HG03196 (cell line): ENCODE results near the gene KLF15.
A peak's percentile ranks its signal among the peaks of the same experiment; 100 is the strongest.

Source experiments
- ATAC-seq: cut with Tn5 transposase; IDR thresholded peaks from one replicate; pipeline ENCODE4 v1.9.1; 2021; ENCODE audit not compliant: unreplicated experiment

Gene KLF15

GRCh38 chr3:126389794-126390146, 32.6 kb upstream of the KLF15 start:
- no peak for ATAC-seq

DNA sequence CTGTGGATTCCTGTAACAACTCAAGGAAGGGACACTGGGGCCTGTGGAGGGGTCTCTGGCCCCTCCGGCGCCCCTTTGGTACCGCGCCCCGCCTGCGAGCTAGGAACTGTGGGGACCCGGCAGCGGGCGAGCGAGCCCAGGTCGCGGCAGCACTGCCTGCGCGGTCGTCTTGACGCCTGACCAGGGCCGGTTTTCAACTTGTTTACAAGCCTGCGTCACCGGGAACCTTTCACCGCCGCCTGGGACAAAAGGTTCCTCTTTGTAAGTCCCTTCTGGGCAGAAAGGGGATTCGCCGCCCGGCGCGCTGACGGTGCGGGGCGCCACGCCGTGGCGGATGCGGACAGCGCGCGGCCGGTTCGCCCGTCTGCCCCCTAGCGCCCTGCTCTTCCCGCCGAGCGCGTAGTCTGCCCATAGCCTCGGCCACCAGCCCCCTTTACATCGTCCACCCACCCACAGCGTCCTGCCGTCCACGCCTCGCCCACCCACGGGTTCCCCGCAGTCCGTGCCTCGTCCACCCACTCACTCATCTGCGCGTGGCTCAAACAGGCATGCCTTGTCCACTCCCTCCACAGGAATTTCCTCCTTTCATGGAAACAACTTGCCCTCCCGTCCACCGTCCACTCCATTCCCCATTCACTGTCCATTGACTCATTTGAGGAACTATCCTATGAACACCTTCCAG, 32.0 kb upstream of the KLF15 start:
- ATAC-seq, result peak; percentile 79

GRCh38 chr3:126381966-126382365, 24.8 kb upstream of the KLF15 start:
- ATAC-seq, result no peak

DNA sequence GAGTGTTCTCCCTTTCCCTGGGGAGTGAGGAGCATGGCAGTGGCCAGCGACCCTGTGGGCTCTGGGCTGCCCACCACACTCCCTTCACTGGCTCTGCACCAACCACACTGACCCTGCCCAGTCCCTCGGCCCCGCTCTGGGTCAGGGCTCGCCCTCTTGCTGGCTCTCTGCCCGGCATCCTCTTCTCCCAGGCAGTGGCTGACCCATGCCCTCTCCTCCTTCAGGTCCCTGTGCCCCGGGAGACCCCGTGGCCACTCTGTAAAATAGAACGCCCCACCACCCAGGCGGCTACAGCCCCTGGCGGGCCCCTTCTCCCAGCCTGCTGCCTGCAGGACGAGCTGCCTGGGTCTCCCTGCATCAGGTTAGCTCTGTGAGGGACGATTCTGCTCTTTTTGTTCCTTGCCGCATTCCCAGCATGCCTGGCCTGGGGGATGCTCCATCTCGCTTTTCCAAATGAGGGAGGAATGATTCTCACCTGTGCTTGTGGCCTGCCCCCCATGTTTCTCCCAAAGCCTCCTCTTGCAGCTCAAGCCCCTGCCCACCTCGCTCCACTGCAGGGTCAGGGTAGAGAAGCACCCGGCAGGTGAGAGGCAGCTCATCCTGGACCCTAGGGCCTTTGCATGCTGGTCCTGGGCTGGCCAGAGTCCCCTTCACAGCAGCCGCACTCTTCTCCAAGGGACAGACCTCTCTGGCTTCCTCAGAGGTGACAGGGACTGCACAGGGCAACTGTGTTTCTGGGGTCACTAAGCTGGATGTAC, 23.0 kb upstream of the KLF15 start:
- ATAC-seq, result no peak

GRCh38 chr3:126378341-126378751, 21.1 kb upstream of the KLF15 start:
- no peak for ATAC-seq

DNA sequence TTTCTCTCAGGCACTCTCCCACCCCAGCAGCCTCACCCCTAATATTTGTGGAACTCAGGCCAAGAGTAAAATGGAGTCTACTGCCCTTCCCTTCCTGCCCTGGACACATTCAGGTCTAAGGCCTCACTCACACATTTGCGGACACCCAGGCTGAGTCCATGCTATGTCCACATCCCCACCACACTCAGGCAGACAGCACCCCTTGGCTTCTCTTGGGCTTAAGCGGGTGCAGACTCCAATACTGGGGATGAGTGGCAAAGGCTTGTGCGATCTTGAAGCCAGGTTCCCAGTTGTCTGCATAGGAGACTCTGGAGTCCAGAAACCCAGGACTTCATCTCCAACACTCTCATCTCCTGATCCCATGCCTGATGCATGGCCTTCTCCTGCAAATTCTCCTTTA, 20.0 kb upstream of the KLF15 start:
- no peak for ATAC-seq

GRCh38 chr3:126376444-126376843, 19.2 kb upstream of the KLF15 start:
- ATAC-seq, result no peak

DNA sequence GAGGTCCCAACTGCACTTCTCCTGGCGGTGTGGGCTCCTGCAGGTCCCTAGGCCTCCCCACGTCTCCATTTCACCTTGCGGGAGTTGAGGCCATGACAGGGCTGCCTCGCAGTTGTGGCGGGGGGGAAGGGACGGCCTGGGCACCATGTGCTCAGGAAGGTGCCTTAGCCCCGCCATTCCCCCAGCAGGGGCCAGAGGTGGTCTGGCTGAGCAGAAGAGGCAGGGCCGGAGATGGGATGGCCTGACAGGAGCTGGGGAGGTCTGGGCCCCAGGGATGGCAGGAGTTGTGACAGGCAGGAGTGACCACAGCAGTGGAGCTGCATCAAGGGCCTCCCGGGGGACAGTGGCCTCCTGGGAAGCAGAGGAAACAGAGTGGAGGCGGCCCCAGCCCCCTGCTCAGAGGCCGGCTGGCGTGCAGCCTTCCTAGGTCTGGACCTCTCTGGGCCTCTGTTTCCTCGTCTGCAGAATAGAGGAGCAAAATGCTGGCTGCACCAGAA, 18.7 kb upstream of the KLF15 start:
- ATAC-seq, result no peak

- no peak for ATAC-seq
Observed at GRCh38 chr3:126373682-126374601, 16.7 kb upstream of the KLF15 start.

GRCh38 chr3:126373146-126373613, 16.0 kb upstream of the KLF15 start:
- ATAC-seq, result no peak

GRCh38 chr3:126372413-126373145, 15.4 kb upstream of the KLF15 start:
- no peak for ATAC-seq

DNA sequence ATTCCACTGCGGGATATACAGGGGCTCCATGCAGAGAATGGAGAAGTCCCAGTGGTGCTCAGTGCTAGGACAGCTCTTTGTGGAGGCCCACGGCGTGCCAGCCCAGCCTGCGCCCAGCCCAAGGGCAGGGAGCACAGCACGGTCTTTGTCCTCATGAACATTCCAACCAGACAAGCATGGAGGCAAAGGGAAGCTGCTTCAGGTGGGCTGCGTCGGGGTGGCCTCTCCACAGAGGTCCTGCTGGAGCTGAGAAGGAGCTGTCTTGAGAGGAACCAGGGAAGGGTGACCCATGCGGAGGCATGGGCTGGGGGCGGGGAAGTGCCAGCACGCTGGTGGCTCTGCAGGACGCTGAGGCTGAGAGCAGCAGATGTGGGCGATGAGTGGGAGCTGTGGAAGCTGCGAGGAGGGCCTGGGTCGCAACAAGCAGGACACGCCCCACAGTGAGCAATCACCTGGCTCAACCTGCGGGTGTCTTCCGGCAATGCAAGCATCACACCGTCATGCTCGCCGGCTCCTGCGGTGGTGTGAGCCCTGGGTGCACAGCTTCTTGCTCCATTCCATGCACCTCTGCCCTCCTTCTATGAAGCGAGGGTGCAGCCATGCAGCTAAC, 14.0 kb upstream of the KLF15 start:
- no peak for ATAC-seq

- no peak for ATAC-seq
Observed at GRCh38 chr3:126370606-126371005, 13.4 kb upstream of the KLF15 start.

GRCh38 chr3:126370055-126370454, 12.8 kb upstream of the KLF15 start:
- ATAC-seq, result no peak

GRCh38 chr3:126369490-126369889, 12.3 kb upstream of the KLF15 start:
- ATAC-seq, result no peak

DNA sequence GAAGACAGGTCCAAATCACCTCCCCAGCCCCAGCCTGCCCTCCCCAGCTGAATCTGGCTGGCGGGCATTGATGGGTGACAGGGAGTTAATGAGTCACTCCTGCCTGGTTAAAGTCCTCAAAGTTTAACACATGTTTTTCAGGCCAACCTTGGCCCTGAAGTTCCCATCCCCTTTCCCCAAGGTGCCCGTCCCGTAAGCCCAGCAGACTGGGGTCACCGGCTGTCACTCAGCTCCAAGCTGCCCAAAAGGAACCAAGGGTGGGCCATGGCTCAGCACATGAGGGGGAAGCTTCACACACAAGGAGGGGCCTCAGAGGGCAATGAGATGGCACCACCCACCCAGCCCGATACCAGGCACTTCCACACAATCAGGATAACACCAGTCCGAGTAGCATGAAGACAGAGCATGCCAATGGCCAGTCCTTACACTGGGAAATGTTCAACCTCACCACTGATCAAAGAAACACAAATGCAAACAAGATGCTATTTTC, 10.2 kb upstream of the KLF15 start:
- no peak for ATAC-seq

DNA sequence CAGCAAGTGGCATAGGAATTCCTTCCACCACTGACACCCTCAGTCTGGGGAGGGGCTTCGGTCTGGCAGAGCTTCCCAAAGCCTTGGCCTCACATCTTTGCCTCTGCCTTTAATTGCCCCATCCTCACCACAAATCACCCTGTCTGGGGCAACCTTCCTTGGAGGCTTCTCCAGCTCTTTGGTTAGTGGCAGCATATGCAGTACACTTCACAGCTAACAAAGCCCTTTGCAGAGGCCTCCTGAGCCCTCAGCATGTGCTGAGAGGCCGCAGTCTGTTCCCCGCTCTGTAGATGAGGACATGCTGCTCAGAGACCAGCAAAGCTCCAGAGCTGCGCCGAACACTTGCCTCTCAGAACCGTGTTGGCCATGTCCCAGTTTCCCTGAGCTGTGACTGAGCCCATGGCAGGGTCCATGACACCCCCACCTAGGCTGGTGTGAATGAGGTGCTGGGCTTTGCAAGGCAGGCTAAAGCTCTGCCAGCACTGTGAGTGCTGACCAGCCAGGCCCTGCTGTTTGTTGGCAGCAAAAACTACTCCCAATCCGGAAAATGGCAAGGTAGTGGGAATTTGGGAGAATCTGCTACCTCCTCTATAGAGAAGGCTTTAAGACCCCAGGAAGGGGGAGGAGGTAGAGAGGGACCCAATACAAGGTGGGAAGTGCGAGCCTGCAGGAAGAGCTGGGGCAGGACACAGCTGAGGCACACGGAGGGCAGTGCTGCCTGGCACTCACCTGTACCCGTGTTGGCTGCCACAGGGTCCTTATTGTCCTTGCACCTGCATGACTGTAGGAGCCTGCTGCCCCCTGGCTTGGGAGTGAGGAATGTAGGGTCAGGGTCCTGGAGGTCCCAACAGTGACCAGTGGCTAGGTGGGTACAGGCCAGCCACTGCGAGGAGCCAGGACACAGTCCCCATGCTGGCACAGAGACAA, 8.4 kb upstream of the KLF15 start:
- ATAC-seq, result no peak

GRCh38 chr3:126364731-126365301, 7.6 kb upstream of the KLF15 start:
- no peak for ATAC-seq
